Ishikawa (cell line): ENCODE data around the gene SULT4A1.
A peak's percentile ranks its signal among the peaks of the same experiment; 100 is the strongest.

Source experiments
- CEBPB ChIP-seq: IDR thresholded peaks from 2 replicates; pipeline ENCODE4 v1.6.1; 2012
- CREB1 ChIP-seq: IDR thresholded peaks from 2 replicates; pipeline ENCODE4 v1.6.1; 2012; ENCODE audit warnings: low read depth
- EGR1 ChIP-seq: IDR thresholded peaks from 2 replicates; pipeline ENCODE4 v1.6.1; 2012
- EP300 ChIP-seq: IDR thresholded peaks from 2 replicates; pipeline ENCODE4 v1.6.1; 2012; ENCODE audit warnings: borderline replicate concordance
- FOXM1 ChIP-seq: IDR thresholded peaks from 2 replicates; pipeline ENCODE4 v1.6.1; 2012; ENCODE audit warnings: low read depth, borderline replicate concordance
- NFIC ChIP-seq: IDR thresholded peaks from 2 replicates; pipeline ENCODE4 v1.6.1; 2012
- RAD21 ChIP-seq: IDR thresholded peaks from 2 replicates; pipeline ENCODE4 v1.6.1; 2012; ENCODE audit warnings: low read depth
- TAF1 ChIP-seq: IDR thresholded peaks from 2 replicates; pipeline ENCODE4 v1.6.1; 2012; ENCODE audit warnings: low read depth, mild to moderate bottlenecking
- TCF12 ChIP-seq: IDR thresholded peaks from 2 replicates; pipeline ENCODE4 v1.6.1; 2012; ENCODE audit warnings: low read depth
- TEAD4 ChIP-seq: IDR thresholded peaks from 2 replicates; pipeline ENCODE4 v1.6.1; 2012
- YY1 ChIP-seq: IDR thresholded peaks from 2 replicates; pipeline ENCODE4 v1.6.1; 2012; ENCODE audit warnings: low read depth
- ZBTB7A ChIP-seq: IDR thresholded peaks from 2 replicates; pipeline ENCODE4 v1.6.1; 2012; ENCODE audit warnings: low read depth
- TF ChIP-seq, protein P1 (sequence below): IDR thresholded peaks from 2 replicates; pipeline ENCODE4 v1.6.1; 2012; ENCODE audit warnings: low read depth, mild to moderate bottlenecking
- TF ChIP-seq, protein P2 (sequence below): IDR thresholded peaks from 2 replicates; pipeline ENCODE4 v1.6.1; 2012
- TF ChIP-seq, protein P3 (sequence below): IDR thresholded peaks from 2 replicates; pipeline ENCODE4 v1.6.1; 2012

Gene SULT4A1

DNA sequence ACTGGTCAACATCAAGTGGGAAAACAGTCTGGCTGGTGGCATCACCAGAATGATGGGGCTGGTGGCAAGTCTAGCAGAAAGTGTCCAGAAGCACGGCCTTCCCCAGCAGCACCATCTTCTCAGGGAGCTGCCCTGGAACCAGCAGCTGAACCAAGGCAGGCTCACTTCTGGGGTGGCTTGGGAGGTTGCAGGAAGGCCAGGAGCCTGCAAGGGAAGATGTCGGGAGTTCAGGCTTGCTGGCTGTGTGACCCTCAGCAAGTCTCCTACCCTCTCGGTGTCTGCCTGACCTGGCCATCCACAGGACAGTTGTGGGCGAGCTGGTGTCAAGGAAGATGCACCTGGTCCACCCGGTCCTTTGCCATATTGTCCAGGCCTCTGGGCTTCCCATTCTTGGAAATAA, 31.8 kb upstream of the SULT4A1 start:
- no peak for TF ChIP-seq YY1
- TF ChIP-seq FOXM1 = no peak
- no peak for TF ChIP-seq RAD21
- no peak for TF ChIP-seq NFIC
- TF ChIP-seq CREB1 = no peak

DNA sequence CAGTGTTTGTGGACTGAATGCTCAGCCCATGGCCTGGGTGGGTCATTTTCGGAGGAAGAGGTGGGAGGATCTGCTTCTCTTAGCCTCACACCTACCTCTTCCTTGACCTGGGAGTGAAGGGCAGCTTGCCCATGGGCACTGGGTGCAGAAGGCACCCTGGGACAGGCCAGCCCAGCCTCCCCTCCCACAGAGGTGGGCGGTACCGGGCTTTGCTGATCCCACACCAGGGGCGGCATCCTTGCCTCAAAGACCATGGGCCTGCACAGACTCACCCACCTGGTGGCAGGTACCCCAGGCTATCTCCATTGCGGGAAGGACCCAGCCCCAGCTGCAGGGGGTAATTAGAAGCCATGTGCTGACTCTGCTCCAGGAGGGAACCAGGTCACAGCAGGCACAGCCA, 31.0 kb upstream of the SULT4A1 start:
- TF ChIP-seq TEAD4 (no peak), EGR1 (no peak)
- TF ChIP-seq, protein P1, sequence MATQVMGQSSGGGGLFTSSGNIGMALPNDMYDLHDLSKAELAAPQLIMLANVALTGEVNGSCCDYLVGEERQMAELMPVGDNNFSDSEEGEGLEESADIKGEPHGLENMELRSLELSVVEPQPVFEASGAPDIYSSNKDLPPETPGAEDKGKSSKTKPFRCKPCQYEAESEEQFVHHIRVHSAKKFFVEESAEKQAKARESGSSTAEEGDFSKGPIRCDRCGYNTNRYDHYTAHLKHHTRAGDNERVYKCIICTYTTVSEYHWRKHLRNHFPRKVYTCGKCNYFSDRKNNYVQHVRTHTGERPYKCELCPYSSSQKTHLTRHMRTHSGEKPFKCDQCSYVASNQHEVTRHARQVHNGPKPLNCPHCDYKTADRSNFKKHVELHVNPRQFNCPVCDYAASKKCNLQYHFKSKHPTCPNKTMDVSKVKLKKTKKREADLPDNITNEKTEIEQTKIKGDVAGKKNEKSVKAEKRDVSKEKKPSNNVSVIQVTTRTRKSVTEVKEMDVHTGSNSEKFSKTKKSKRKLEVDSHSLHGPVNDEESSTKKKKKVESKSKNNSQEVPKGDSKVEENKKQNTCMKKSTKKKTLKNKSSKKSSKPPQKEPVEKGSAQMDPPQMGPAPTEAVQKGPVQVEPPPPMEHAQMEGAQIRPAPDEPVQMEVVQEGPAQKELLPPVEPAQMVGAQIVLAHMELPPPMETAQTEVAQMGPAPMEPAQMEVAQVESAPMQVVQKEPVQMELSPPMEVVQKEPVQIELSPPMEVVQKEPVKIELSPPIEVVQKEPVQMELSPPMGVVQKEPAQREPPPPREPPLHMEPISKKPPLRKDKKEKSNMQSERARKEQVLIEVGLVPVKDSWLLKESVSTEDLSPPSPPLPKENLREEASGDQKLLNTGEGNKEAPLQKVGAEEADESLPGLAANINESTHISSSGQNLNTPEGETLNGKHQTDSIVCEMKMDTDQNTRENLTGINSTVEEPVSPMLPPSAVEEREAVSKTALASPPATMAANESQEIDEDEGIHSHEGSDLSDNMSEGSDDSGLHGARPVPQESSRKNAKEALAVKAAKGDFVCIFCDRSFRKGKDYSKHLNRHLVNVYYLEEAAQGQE = no peak

DNA sequence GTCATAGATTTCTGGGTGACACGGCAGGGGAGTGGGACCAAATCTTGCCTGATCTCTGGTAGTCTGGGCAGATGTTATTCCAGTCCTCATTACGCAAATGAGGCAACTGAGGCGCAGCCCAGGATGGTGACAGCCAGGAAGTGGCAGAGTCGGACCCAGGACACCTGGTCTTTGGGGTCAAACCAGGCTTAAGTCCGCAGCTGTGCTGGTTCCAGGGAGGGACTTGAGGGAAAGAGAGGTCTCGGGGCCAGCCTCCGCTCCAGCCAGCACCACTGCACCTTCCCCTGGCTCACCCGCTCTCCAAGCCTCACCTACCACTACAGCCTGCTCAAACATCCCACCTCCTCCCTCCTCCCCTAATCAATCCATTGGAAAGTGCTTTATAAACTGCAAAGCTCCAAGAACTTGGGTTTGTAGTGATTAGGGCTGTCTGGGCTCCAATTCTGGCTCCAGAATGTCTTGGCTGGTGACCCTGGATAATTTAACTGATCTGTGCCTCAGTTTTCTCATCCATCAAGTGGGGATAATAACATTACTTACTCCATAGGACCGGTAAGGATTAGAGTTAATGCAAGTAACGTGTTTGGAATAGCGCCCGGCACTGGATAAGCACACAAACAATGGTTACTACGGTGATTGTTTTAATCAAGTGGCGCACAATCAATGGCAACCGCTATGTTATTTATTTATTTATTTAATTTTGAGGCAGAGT, 30.0 kb upstream of the SULT4A1 start:
- TF ChIP-seq CREB1 = no peak
- TF ChIP-seq TCF12 = no peak
- TF ChIP-seq EP300 = no peak
- TF ChIP-seq, protein P1 = no peak
- TF ChIP-seq, protein P2, sequence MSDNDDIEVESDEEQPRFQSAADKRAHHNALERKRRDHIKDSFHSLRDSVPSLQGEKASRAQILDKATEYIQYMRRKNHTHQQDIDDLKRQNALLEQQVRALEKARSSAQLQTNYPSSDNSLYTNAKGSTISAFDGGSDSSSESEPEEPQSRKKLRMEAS = no peak
- no peak for TF ChIP-seq RAD21
- TF ChIP-seq NFIC = no peak
- TF ChIP-seq, protein P3, sequence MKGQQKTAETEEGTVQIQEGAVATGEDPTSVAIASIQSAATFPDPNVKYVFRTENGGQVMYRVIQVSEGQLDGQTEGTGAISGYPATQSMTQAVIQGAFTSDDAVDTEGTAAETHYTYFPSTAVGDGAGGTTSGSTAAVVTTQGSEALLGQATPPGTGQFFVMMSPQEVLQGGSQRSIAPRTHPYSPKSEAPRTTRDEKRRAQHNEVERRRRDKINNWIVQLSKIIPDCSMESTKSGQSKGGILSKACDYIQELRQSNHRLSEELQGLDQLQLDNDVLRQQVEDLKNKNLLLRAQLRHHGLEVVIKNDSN = no peak
- TF ChIP-seq EGR1 = no peak
- no peak for TF ChIP-seq ZBTB7A
- no peak for TF ChIP-seq FOXM1
- no peak for TF ChIP-seq TEAD4
- TF ChIP-seq YY1 = no peak
- no peak for TF ChIP-seq CEBPB
- TF ChIP-seq TAF1 = no peak

DNA sequence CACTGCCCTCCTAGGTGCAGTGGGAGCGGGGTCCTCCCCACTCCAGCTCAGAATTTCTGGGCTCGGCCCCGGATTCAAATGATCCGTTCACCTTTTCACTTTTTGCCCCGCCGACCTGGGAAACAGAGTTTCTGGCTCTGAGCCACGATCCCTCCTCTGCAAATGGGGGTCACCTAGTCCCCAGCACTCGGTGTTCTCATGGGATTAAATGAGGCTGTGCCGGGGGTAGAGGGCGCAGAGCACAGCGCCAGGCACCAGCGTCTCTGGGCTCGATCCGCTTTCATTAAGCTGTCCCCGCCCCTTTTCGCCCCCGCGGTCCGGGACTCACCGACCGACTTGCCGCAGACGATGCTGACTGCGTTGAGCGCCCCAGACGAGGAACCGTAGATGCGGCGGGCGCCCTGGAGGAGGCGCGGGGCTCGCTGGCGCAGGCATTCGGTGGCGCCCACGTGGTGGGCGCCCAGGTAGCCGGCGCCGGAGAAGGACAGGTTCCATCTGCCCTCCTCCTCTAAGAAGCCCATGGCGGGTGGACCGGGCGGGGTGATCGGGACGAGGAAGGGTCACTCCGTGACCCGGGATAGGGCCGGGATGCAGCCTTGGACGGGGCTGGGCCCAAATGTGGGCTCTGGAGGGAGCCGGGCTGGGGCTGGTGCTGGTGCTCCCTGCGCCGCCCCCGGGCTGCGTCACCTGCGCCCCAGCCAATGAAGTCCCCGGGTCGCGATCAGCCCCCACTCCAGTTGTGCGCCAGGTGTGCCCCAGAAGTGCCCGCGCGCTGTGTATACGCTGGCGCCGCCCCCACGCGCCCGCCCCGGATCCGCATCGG, 29.3 kb upstream of the SULT4A1 start, which contains the start of gene PNPLA5:
TSS of gene PNPLA5 (minus strand) at position 654 of the 823 bp plus-strand sequence. CDS start at position 521, 133 bp downstream.
- TF ChIP-seq TCF12 = no peak

DNA sequence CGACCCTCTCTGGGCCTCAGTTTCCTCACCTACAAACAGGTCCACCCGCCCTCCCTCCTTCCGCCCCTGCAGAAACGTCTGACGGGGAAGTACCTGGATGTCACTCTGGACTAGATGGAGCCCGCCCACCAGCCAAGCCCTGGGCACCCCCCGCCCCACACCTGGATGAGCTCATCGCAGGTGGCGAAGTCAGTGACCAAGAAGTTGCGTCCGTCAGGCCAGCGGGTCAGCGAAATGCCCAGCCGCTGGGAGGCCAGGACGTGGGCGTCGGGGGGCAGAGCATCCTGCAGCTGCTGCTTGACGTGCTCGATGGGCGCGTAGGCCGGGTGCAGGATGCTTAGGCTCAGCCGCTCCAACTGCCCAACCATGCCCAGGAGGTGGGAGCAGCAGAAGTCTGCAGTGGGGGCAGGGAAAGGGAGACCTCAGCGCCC, 28.6 kb upstream of the SULT4A1 start:
- no peak for TF ChIP-seq TEAD4
- TF ChIP-seq, protein P1 = no peak
- TF ChIP-seq FOXM1 = no peak
- TF ChIP-seq CREB1 = no peak
- 0 out of 2 replicates have a peak, but pooled peaks have one; percentile 14 for TF ChIP-seq ZBTB7A
- TF ChIP-seq EP300 = no peak
- TF ChIP-seq NFIC = no peak

DNA sequence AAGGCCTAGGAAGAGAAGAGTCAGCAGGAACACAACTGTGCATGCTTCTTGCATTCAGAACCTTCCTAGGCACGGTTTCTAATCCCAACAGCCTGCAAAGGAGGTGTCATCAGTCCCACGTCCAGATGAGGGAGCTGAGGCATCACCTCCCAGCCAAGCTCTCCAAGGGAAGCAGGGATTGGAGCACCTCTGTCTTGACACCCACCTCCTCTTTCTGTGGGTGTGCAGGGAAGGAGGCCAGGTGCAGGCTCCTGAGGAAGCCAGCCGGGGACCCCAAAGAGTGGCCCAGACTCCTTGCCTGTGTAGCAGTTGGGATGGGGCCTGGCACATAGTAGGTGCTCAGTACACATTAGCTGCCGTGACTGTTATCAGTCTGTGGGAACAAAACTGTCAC, 27.5 kb upstream of the SULT4A1 start:
- TF ChIP-seq, protein P2 = no peak
- no peak for TF ChIP-seq NFIC
- no peak for TF ChIP-seq YY1
- no peak for TF ChIP-seq TCF12
- TF ChIP-seq, protein P3 = no peak
- TF ChIP-seq RAD21 = no peak
- TF ChIP-seq EP300 = no peak
- no peak for TF ChIP-seq CEBPB
- no peak for TF ChIP-seq FOXM1
- TF ChIP-seq CREB1 = no peak
- TF ChIP-seq, protein P1 = no peak
- TF ChIP-seq EGR1 = no peak
- no peak for TF ChIP-seq TAF1
